IPS-15b (cell line): ENCODE data around the gene FEM1C.

Experiments used
- H3K27me3 ChIP-seq: one replicate; pipeline ENCODE4 v1.6.1; 2013; ENCODE audit warnings: low read length; ENCODE audit not compliant: control insufficient read depth, insufficient read depth
- H3K36me3 ChIP-seq: one replicate; pipeline ENCODE4 v1.6.1; 2013; ENCODE audit warnings: low read length; ENCODE audit not compliant: control insufficient read depth, insufficient read depth
- H3K4me1 ChIP-seq: one replicate; pipeline ENCODE4 v1.6.1; 2013; ENCODE audit warnings: mild to moderate bottlenecking, low read length; ENCODE audit not compliant: control insufficient read depth, insufficient read depth
- H3K4me3 ChIP-seq: one replicate; pipeline ENCODE4 v1.5.1; 2013; ENCODE audit warnings: low read depth, low read length
- H3K9ac ChIP-seq: one replicate; pipeline ENCODE4 v1.6.1; 2013; ENCODE audit warnings: low read depth, mild to moderate bottlenecking, low read length
- H3K9me3 ChIP-seq: one replicate; pipeline ENCODE4 v1.6.1; 2013; ENCODE audit warnings: mild to moderate bottlenecking, low read length; ENCODE audit not compliant: control insufficient read depth, insufficient read depth

FEM1C gene

DNA sequence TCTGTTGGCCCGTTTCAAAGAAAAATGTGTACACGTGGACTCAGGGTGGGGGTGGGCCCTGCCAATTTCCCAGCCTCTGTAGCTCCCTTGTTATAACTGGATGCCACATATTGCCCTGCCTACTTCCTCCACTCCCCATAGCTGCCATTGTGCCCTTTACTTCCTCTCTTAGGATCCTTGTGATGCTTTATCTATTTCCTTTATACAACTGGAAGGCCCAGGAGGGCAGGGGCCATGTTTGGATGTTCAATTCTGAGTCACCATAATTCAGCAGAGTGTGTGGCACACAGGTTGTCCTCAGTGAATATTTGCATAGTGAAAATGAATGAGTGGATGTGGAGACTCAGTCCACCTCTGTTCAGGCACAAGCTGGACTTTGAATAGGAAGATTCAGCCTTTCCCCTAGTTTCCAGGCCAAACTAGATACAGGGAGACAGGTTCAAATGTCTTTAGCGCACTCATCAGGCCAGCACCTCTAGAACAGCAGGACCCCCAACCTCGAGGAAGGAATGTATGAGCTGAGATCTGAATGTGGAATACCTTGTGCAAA is 10.6 kb upstream of the FEM1C start:
- H3K9ac ChIP-seq, result no peak overlapping the region
- H3K4me3 ChIP-seq, result no peak overlapping the region
- H3K4me1 ChIP-seq, result peaks cover 10% of the 10 kb centered on the region
- no peaks in the 10 kb centered on the region for H3K36me3 ChIP-seq
- no peaks in the 10 kb centered on the region for H3K27me3 ChIP-seq
- no peaks in the 10 kb centered on the region for H3K9me3 ChIP-seq

DNA sequence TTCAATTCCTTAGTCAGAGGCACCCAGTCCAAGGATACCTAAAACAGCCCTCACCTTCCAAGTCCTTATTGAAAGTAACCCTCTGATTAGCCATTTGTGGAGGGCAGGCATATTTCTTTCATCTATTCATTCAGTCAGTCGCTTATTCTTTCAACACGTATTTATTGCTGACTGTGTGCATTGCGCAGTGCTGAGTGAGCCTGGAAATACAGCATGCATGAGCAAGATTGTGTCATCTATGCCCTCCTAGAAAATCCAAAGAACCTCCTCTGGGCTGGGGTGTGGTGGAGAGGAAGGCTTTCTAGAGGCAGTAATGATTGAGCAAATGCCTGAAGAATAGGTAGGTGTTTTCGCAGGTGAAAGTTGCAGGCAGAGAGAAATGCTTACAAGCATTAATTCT is 8.5 kb upstream of the FEM1C start:
- no peaks in the 10 kb centered on the region for H3K9me3 ChIP-seq
- no peak overlapping the region for H3K4me3 ChIP-seq
- H3K27me3 ChIP-seq, result no peaks in the 10 kb centered on the region
- peaks cover 13% of the 10 kb centered on the region for H3K4me1 ChIP-seq
- H3K9ac ChIP-seq, result no peak overlapping the region
- no peaks in the 10 kb centered on the region for H3K36me3 ChIP-seq

DNA sequence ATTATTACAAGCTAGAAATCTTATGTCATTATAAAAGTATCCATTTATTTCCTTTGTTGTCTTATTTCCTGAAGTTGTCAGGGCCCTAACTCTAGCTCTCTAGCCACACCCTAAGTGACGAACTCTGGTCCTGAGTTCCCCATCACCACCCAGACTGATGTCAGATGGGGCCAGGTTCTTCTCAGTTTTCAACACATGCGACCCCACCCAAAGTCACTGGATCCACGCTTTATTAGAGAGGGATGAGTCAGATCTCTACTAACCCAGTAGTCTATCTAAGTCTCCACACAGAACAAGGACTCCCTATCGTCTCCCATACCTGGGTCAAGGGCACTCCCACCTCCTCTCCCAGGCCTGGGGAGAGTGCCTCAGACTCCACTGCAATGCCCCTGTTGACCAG is 6.8 kb upstream of the FEM1C start:
- Histone ChIP-seq H3K4me1 (peaks cover 7% of the 10 kb centered on the region), H3K9ac (no peak overlapping the region), H3K27me3 (no peaks in the 10 kb centered on the region), H3K36me3 (no peaks in the 10 kb centered on the region), H3K9me3 (no peaks in the 10 kb centered on the region), H3K4me3 (no peak overlapping the region)

DNA sequence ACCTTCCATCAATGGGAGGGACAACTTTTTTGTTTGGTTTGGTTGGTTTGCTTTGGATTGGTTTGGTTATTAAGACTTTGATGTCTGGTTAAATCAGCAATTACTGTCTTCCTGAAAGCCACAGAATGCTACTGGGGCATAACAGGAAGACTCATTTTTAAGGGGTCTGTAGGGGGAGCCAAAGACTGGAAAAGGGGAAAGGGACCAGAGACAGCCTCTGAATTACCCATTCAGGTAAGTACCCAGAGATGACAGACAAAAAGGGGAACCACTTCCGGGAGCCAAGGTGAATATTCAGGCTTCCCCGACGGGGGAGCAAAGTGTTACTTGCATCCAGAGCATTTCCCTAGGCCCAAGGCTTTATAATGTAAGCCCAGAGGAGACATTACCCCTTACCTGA is 4.6 kb upstream of the FEM1C start:
- peaks cover 7% of the 10 kb centered on the region for H3K4me1 ChIP-seq
- H3K9ac ChIP-seq, result no peak overlapping the region
- H3K9me3 ChIP-seq, result peaks cover 7% of the 10 kb centered on the region
- no peak overlapping the region for H3K4me3 ChIP-seq
- no peaks in the 10 kb centered on the region for H3K27me3 ChIP-seq
- no peaks in the 10 kb centered on the region for H3K36me3 ChIP-seq

DNA sequence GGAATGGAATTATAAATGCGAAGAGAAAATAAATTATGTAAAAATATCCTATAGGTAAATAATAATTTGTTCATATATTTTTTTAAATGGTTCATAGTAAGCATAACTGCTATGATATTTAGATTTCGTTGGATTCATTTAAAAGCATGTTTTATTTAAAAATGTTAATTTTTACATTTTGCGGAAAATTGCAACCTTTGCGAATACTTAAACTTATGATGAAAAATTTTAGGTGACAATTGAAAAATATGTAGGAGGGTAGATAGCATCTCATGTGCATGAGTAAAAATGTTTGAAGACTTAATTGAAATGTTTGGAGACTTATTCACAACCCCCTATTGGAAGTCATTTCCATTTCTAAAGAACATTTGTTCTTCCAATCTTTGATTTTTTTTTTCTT is 4.1 kb upstream of the FEM1C start:
- Histone ChIP-seq H3K9me3 (peaks cover 7% of the 10 kb centered on the region), H3K4me3 (no peak overlapping the region), H3K36me3 (no peaks in the 10 kb centered on the region), H3K27me3 (no peaks in the 10 kb centered on the region), H3K9ac (no peak overlapping the region), H3K4me1 (peaks cover 7% of the 10 kb centered on the region)

DNA sequence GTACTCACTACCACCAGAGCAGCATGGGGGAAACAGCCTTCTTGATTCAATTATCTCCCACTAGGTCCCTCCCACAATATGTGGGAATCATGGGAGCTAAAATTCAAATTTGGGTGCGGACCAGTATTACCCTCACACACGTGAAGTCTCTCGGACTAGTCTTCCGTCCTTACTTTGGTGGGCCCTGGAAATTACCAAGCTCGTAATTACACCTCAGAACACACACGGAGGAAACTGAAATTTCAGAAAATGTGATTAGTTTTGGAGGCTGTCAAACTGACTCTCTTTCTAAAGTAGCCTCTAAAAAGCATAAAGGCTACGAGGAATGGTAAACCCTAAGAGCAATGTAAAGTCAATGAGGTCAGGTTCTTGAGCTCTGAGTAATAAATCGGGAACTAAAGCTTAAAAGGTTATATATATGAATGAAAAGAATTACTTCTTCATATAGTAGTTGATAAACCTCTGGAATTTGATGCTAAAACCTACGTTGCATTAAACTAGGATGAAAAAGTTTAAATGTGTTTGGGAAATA is 842 bp upstream of the FEM1C start:
- peaks cover 7% of the 10 kb centered on the region for H3K9me3 ChIP-seq
- H3K27me3 ChIP-seq, result no peaks in the 10 kb centered on the region
- peaks cover 13% of the 10 kb centered on the region for H3K4me1 ChIP-seq
- peak overlapping the region; percentile 10 for H3K4me3 ChIP-seq
- H3K9ac ChIP-seq, result no peak overlapping the region
- H3K36me3 ChIP-seq, result no peaks in the 10 kb centered on the region

DNA sequence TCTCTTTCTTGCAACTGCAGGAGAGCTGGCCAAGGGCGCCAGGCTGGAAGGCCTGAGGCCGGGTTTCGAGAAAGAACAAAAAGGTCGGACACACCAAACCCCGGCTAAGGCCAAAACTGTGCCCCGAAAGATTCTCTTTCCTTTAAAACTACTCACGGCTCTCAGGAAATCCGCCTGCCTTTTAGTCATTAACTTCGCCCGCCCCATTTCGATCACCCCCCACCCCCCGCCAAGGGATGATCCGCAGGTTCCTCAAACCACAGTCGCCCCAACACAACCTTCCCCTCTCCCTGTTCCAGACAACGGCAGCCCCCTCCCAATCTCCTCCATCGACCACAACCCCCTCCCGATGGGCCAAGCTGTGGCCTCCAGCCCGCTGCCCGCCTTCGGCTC is 536 bp downstream of the FEM1C start:
- Histone ChIP-seq H3K27me3 (no peaks in the 10 kb centered on the region), H3K36me3 (no peaks in the 10 kb centered on the region), H3K4me1 (peaks cover 12% of the 10 kb centered on the region), H3K9me3 (peaks cover 7% of the 10 kb centered on the region), H3K4me3 (peak overlapping the region; percentile 83), H3K9ac (peak overlapping the region; percentile 91)

DNA sequence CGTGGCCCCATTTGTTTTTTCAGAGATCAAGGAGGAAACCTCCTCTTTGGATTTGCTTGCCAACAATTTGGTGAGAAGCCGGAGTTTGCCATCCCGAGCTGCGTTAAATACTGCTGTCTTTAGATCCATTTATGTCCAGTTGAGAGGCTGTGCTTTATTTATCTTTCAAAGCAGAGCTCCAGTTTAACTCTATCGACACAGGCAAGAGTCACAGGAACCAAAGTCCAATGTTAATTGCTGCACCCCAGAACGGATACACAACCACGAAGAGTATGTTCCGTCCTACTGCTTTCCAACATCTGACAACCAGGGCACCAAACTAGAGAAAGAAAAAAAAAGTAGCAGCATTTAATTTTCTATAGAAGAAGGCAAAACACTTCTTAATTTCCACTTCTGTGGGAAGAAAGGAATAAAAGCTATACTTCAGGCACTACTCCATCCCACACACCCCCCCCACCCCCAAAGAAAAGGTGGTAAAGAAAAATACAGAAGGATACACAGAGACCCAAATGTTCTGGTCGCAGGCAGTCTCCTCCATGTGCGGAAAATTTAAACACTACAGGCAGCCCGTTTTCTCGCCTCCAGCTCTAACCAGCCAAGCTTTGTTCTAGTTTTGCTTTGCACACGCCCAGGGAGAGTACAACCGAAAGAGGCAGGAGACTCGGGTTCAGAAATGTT is 1.1 kb downstream of the FEM1C start:
- Histone ChIP-seq H3K9ac (peak overlapping the region; percentile 91), H3K4me1 (peaks cover 12% of the 10 kb centered on the region), H3K27me3 (no peaks in the 10 kb centered on the region), H3K4me3 (peak overlapping the region; percentile 83), H3K9me3 (peaks cover 7% of the 10 kb centered on the region), H3K36me3 (no peaks in the 10 kb centered on the region)

DNA sequence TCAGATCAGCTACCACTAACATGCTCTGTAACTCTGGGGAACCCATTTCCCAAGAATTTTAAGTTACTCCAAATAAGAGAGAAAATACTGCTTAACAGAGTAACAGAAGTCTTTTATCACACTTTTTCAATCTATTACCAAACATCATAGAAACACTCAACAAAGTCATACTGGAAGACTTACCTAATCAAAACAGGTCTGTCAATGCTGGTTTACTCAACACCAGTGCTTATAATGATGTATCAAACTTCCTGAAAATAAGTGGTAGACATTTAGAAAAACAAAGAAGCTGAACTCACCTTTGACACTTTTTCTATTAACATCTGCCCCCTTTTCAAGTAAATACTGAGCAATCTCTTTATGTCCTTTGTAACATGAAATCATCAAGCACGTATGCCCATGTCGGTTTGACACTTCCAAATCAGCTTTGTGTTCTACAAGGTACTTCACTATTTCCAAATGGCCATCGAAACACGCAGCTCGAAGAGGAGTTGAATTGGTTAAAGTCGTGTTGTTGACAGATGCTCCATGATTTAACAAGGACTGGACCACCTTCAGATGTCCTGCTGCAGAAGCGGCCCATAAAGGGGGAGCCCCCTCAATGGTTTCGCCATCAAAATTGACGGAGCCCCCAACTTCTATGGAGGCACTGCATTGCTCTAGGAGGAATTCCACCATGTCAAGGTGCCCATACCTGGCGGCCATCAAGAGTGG is 1.8 kb downstream of the FEM1C start:
- Histone ChIP-seq H3K27me3 (no peaks in the 10 kb centered on the region), H3K9me3 (peaks cover 7% of the 10 kb centered on the region), H3K36me3 (no peaks in the 10 kb centered on the region), H3K4me1 (peaks cover 16% of the 10 kb centered on the region), H3K9ac (peak overlapping the region; percentile 91), H3K4me3 (peak overlapping the region; percentile 83)

DNA sequence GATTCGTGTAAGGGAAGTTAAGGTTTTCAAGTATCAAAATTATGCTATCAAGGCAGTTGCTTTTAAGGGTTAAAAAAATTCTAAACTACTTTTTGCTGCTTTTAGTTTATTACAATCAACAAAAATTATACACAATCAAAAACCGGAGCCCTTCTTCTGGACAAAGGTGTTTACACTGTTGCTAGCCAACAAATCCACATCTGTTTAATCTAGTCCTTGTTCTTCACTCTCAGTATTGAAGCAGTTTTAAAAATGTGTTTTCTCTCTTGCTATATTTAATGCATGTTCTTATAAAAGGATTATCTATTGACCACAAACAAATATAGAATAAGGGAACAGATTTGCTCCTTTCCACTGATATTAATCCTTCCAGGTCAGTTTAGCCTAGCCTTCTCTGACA is 2.5 kb downstream of the FEM1C start:
- Histone ChIP-seq H3K9ac (no peak overlapping the region), H3K4me3 (peak overlapping the region; percentile 83), H3K4me1 (peaks cover 16% of the 10 kb centered on the region), H3K9me3 (peaks cover 7% of the 10 kb centered on the region), H3K27me3 (no peaks in the 10 kb centered on the region), H3K36me3 (no peaks in the 10 kb centered on the region)

DNA sequence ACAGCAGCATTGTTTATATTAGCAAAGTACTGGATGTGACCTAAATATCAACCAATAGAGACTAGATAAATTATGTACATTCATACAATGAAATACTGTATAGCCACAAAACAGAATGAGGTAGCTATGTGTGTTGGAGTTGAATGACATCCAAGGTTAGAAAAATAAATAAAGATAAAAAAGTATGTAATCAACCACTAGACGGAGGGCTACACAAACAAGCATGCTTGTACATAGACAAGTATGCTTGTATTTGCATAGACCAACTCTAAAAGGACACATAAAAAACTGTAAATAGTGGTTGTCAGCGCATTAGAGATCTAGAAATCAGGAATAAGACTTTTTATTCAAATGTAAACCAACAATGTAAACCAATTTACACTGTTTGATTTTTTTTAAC is 3.0 kb downstream of the FEM1C start:
- Histone ChIP-seq H3K27me3 (no peaks in the 10 kb centered on the region), H3K9ac (no peak overlapping the region), H3K36me3 (no peaks in the 10 kb centered on the region), H3K4me3 (peak overlapping the region; percentile 83), H3K9me3 (peaks cover 7% of the 10 kb centered on the region), H3K4me1 (peaks cover 19% of the 10 kb centered on the region)
